KMS-11 (cell line): ENCODE data around the gene SPINT2.

Experiments used
- H2AFZ ChIP-seq: fragments of 200-600 bp; sonication (generic); 2 replicates; pipeline ENCODE4 v1.6.1; 2016; ENCODE audit warnings: antibody characterized with exemption, mixed run types, low read depth
- H3K27ac ChIP-seq: fragments of 200-600 bp; sonication (generic); 2 replicates; pipeline ENCODE4 v1.6.1; 2016; ENCODE audit warnings: mild to moderate bottlenecking, mixed run types
- H3K27me3 ChIP-seq: fragments of 200-600 bp; sonication (generic); 2 replicates; pipeline ENCODE4 v1.6.1; 2017; ENCODE audit warnings: mild to moderate bottlenecking, low read depth, mixed run types, moderate library complexity; ENCODE audit not compliant: insufficient read depth
- H3K36me3 ChIP-seq: fragments of 200-600 bp; sonication (generic); 2 replicates; pipeline ENCODE4 v1.6.1; 2017; ENCODE audit warnings: mild to moderate bottlenecking, mixed run types; ENCODE audit not compliant: insufficient read depth
- H3K4me1 ChIP-seq: fragments of 200-600 bp; sonication (generic); 2 replicates; pipeline ENCODE4 v1.6.1; 2016; ENCODE audit warnings: mild to moderate bottlenecking, low read depth, mixed run types; ENCODE audit not compliant: poor library complexity, severe bottlenecking
- H3K4me2 ChIP-seq: fragments of 200-600 bp; sonication (generic); 2 replicates; pipeline ENCODE4 v1.7.0; 2016; ENCODE audit warnings: mild to moderate bottlenecking, mixed run types
- H3K4me3 ChIP-seq: fragments of 200-600 bp; sonication (generic); IDR thresholded peaks from 2 replicates; pipeline ENCODE4 v1.6.1; 2017; ENCODE audit warnings: low read depth, low read length, mixed read lengths; ENCODE audit not compliant: insufficient read depth
- H3K79me2 ChIP-seq: fragments of 200-600 bp; sonication (generic); 2 replicates; pipeline ENCODE4 v1.6.1; 2016; ENCODE audit warnings: low read depth, mixed run types; ENCODE audit not compliant: insufficient read depth
- H3K9ac ChIP-seq: fragments of 200-600 bp; sonication (generic); 2 replicates; pipeline ENCODE4 v1.6.1; 2016; ENCODE audit warnings: mild to moderate bottlenecking, mixed run types
- H4K20me1 ChIP-seq: fragments of 200-600 bp; sonication (generic); 2 replicates; pipeline ENCODE4 v1.6.1; 2016; ENCODE audit warnings: mild to moderate bottlenecking, mixed run types; ENCODE audit not compliant: insufficient read depth
- TF ChIP-seq, protein P1 (sequence below): fragments of 200-600 bp; sonication (generic); conservative IDR thresholded peaks from 2 replicates; pipeline ENCODE4 v1.6.1; 2017; ENCODE audit warnings: low read depth, mild to moderate bottlenecking, antibody characterized with exemption, low read length, moderate library complexity, mixed read lengths

SPINT2 gene

DNA sequence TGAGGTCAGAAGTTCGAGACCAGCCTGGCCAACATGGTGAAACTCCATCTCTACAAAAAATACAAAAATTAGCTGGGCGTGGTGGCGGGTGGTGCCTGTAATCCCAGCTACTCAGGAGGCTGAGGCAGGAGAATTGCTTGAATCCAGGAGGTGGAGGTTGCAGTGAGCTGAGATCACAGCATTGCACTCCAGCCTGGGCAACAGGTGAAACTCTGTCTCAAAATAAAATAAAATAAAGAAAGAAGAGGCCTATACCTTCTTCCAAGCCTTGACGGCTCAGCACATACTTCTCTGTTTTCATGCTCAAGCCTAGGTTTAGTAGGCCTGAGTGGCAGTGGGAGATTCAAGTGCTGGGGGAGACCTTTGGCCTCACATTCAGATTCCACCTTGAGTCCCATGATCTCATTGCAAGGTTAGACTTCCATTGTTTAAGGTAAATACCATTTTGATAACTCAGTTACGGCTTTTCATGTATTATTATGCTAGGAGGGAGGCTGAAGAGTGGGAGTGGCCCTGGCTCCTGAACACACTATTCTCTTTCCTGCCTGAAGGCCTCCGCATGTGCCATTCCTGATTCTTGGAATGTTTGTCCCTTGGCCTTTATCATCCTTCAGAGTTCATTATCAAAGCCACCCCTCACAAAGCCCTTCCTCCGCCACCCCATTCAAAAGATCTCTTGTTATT lies 1.6 kb upstream of the SPINT2 start:
- H3K36me3 ChIP-seq: no peaks in the 10 kb centered on the region
- H4K20me1 ChIP-seq: no peaks in the 10 kb centered on the region
- H3K27ac ChIP-seq: no peak overlapping the region
- no peaks in the 10 kb centered on the region for H3K79me2 ChIP-seq
- no peaks in the 10 kb centered on the region; the same call in 1 of the 2 replicates for H3K27me3 ChIP-seq
- no peak overlapping the region for H3K4me3 ChIP-seq
- no peak overlapping the region for H3K4me2 ChIP-seq
- no peak overlapping the region for H3K9ac ChIP-seq
- TF ChIP-seq, protein P1, sequence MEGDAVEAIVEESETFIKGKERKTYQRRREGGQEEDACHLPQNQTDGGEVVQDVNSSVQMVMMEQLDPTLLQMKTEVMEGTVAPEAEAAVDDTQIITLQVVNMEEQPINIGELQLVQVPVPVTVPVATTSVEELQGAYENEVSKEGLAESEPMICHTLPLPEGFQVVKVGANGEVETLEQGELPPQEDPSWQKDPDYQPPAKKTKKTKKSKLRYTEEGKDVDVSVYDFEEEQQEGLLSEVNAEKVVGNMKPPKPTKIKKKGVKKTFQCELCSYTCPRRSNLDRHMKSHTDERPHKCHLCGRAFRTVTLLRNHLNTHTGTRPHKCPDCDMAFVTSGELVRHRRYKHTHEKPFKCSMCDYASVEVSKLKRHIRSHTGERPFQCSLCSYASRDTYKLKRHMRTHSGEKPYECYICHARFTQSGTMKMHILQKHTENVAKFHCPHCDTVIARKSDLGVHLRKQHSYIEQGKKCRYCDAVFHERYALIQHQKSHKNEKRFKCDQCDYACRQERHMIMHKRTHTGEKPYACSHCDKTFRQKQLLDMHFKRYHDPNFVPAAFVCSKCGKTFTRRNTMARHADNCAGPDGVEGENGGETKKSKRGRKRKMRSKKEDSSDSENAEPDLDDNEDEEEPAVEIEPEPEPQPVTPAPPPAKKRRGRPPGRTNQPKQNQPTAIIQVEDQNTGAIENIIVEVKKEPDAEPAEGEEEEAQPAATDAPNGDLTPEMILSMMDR: no peak
- no peaks in the 10 kb centered on the region for H3K4me1 ChIP-seq
- no peak overlapping the region for H2AFZ ChIP-seq

DNA sequence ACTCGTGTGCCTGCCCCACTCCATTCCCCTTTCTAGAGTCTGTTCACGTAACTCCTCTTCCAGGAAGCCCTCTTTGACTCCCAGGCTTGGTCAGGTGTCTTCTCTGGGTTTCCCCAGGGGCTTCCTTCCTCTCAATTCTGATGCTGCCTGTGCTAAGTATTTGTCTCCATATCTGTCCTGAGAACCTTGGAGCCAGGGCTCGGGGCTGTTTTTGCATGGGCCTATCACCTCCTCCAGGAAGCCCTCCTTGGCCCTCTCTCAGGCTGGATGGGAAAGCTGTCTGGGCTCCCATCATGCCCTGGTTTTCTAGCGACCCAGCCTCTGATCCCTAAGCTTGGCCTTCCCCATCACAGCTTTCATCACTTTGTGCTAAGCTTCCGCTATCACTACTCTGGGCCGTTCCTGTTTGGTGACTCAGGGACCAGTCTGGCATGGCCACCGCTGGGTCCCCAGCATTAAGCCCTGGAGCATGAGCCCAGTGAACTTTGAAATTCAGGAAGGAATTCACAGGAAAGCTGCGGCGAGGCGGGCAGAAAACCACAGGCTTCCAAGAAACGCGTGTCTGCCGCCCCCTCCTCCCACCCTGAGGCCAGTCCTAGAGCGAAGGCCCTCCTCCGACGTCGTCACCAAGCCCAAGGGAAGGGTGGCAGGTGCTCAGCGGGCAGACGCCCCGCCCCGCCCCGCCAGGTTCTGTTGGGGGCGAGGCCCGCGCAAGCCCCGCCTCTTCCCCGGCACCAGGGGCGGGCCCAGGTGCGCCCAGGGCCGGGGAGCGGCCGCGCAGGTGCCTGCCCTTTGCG lies 486 bp upstream of the SPINT2 start:
- no peaks in the 10 kb centered on the region for H3K36me3 ChIP-seq
- no peak overlapping the region for H3K4me3 ChIP-seq
- no peaks in the 10 kb centered on the region for H3K4me1 ChIP-seq
- no peaks in the 10 kb centered on the region; the same call in 1 of the 2 replicates for H3K27me3 ChIP-seq
- H3K79me2 ChIP-seq: no peaks in the 10 kb centered on the region
- H3K27ac ChIP-seq: no peak overlapping the region
- H3K9ac ChIP-seq: no peak overlapping the region
- H2AFZ ChIP-seq: no peak overlapping the region
- TF ChIP-seq, protein P1: no peak
- no peaks in the 10 kb centered on the region for H4K20me1 ChIP-seq
- H3K4me2 ChIP-seq: no peak overlapping the region

DNA sequence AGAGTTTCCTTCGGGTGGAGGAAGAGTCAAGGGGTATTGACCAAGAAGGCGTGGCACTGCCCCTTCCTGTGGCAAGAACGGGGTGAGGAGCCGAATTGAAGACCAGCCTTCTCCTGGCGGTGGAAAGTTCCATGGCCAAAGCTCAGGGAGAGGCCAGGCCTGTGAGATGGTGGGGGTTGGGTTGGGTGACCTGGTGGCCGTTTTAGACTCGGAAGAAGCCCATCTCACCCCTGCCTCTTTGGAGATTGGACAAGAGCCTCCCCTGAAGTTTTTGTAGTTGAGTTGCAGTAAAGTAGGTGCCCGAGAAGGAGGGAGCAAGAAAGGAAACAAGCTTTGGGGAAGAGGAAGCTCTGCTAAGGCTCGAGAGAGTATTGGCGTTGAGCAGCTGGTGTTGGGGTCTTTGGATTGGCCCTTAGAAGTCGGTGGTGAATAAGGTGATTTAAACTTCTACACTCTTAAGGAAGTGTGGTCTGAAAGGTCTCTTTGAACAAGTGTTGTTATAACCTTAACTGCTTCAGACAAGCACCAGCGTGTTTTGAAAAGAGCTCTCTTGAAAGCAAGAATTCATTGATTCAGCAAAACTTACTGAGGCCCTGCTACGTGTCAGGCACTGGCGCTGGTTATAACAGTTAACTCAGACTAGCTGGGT lies 964 bp downstream of the SPINT2 start:
- H4K20me1 ChIP-seq: no peaks in the 10 kb centered on the region
- H2AFZ ChIP-seq: no peak overlapping the region
- no peak overlapping the region for H3K4me2 ChIP-seq
- H3K27ac ChIP-seq: no peak overlapping the region
- H3K36me3 ChIP-seq: no peaks in the 10 kb centered on the region
- no peaks in the 10 kb centered on the region for H3K79me2 ChIP-seq
- H3K4me1 ChIP-seq: no peaks in the 10 kb centered on the region
- TF ChIP-seq, protein P1: no peak
- no peak overlapping the region for H3K9ac ChIP-seq
- no peaks in the 10 kb centered on the region; the same call in 1 of the 2 replicates for H3K27me3 ChIP-seq
- H3K4me3 ChIP-seq: no peak overlapping the region

DNA sequence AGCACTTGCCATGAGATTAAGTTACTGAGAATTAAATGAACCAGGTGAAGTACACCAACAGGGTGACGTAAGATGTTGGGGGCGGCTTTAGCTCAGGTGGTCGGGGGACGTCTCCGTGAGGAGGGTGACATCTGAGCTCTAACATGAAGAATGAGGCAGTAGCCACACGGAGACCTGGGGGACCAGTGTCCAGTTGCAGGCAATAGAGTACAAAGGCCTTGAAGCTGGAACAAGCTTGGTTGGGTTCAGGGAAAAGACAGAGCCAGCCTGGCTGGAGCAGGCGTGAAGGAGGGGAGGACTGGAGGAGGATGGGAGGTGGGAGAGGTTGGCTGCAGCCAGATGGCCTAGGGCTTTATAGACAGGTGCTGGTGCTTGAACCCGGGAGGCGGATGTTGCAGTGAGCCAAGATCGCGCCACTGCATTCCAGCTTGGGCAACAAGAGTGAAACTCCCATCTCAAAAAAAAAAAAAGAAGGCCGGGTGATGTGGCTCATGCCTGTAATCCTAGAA lies 1.6 kb downstream of the SPINT2 start:
- Histone ChIP-seq H4K20me1 (no peaks in the 10 kb centered on the region), H3K27me3 (no peaks in the 10 kb centered on the region; the same call in 1 of the 2 replicates), H3K9ac (no peak overlapping the region), H3K4me2 (no peak overlapping the region), H3K4me1 (no peaks in the 10 kb centered on the region), H3K36me3 (no peaks in the 10 kb centered on the region), H3K79me2 (no peaks in the 10 kb centered on the region), H3K27ac (no peak overlapping the region), H3K4me3 (no peak overlapping the region), H2AFZ (no peak overlapping the region)
- TF ChIP-seq, protein P1: no peak
